A549 (cell line): ENCODE results near the gene BMERB1. TPM values are rescaled to one million over a fixed set of nuclear protein-coding genes. Genes with fewer than 3 reads are reported as not detected.
"Not testable (repeated sequence)": the region's sequence is repeated elsewhere in the genome, so short reads cannot be mapped to it uniquely, and the experiment has no call there.

Experiments used
- ATAC-seq, 2 experiments: fragments of 200-7000 bp in 1 of 2; fragments of >200 bp in 1 of 2; cut with Nextera tagmentation in 1 of 2; cut with Tn5 transposase in 1 of 2; 3 replicates each; pipeline versions ENCODE4 v1.8.0 to v1.9.1; 2018 to 2020; ENCODE audit warnings: mild to moderate bottlenecking in 1 of 2, moderate library complexity in 1 of 2
- CTCF ChIA-PET: fragments of 300-600 bp; sonication (Branson Sonifier 250); formaldehyde crosslinking; extraction: SDS; loops from one replicate; lab custom pipeline; 2021; ENCODE audit warnings: antibody characterized with exemption, inconsistent platforms; lab: Yijun Ruan, JAX
- POLR2A ChIA-PET: fragments of 350-600 bp; formaldehyde crosslinking; extraction: SDS; loops from one replicate; lab custom pipeline; 2021; ENCODE audit warnings: antibody characterized with exemption, inconsistent platforms; lab: Yijun Ruan, JAX
- DNase-seq, 2 experiments: peaks; one replicate each; pipeline versions ENCODE4 v3.0.0 to v3.0.0-alpha.2; 2011 to 2016; ENCODE audit warnings: low read depth in 1 of 2, low spot score in 1 of 2
- FAIRE-seq: peaks from 2 replicates; lab custom pipeline; 2011; peaks lifted over from hg19 to GRCh38; lab: Jason Lieb, UNC
- H3K27ac ChIP-seq, 2 experiments: fragments of >200 bp; sonication (Bioruptor Twin); formaldehyde crosslinking; 3 replicates each; pipeline ENCODE4 v1.5.1; 2016 to 2017
- H3K4me1 ChIP-seq: fragments of >200 bp; sonication (Bioruptor Twin); formaldehyde crosslinking; 3 replicates; pipeline ENCODE4 v1.6.1; 2016
- H3K4me2 ChIP-seq: fragments of >200 bp; sonication (Bioruptor Twin); formaldehyde crosslinking; 3 replicates; pipeline ENCODE4 v1.6.1; 2016
- H3K4me3 ChIP-seq: fragments of >200 bp; sonication (Bioruptor Twin); formaldehyde crosslinking; 3 replicates; pipeline ENCODE4 v1.5.1; 2016
- H3K9me3 ChIP-seq: fragments of >200 bp; sonication (Bioruptor Twin); formaldehyde crosslinking; 3 replicates; pipeline ENCODE4 v1.6.1; 2016
- BCL3 ChIP-seq: fragments of >200 bp; sonication (Bioruptor Twin); formaldehyde crosslinking; IDR thresholded peaks from 3 replicates; pipeline ENCODE4 v1.6.1; 2016
- BHLHE40 ChIP-seq: IDR thresholded peaks from 2 replicates; pipeline ENCODE4 v1.6.1; 2012; ENCODE audit warnings: low read depth, low read length, inconsistent platforms
- CBX8 ChIP-seq: fragments of 200-600 bp; sonication (generic); IDR thresholded peaks from 2 replicates; pipeline ENCODE4 v1.6.1; 2016
- CHD2 ChIP-seq: fragments of 150-350 bp; IDR thresholded peaks from 2 replicates; pipeline ENCODE4 v1.6.1; 2014; ENCODE audit warnings: low read length; ENCODE audit not compliant: partially characterized antibody
- CTCF ChIP-seq: fragments of >200 bp; sonication (Bioruptor Twin); formaldehyde crosslinking; IDR thresholded peaks from 3 replicates; pipeline ENCODE4 v1.5.1; 2016
- ESRRA ChIP-seq: fragments of 150-350 bp; IDR thresholded peaks from 2 replicates; pipeline ENCODE4 v1.6.1; 2014; ENCODE audit warnings: mild to moderate bottlenecking, low read length, borderline replicate concordance
- FOSL2 ChIP-seq, 2 experiments: fragments of 450-650 bp in 1 of 2; fragments of >200 bp in 1 of 2; sonication (Bioruptor Twin) in 1 of 2; formaldehyde crosslinking; IDR thresholded peaks; 2 replicates each; pipeline versions ENCODE4 v1.5.0 to v1.6.1; 2016 to 2020; ENCODE audit warnings: mild to moderate bottlenecking in 1 of 2, moderate library complexity in 1 of 2
- HDAC2 ChIP-seq: fragments of 200-600 bp; sonication (generic); IDR thresholded peaks from 2 replicates; pipeline ENCODE4 v1.6.1; 2016
- HMGXB4 ChIP-seq: fragments of 250-450 bp; sonication (Bioruptor Pico); IDR thresholded peaks from 2 replicates; pipeline ENCODE4 v1.5.0; 2021; ENCODE audit warnings: mild to moderate bottlenecking, moderate library complexity, borderline replicate concordance
- JUNB ChIP-seq: fragments of >200 bp; sonication (Bioruptor Twin); formaldehyde crosslinking; IDR thresholded peaks from 2 replicates; pipeline ENCODE4 v1.6.1; 2016
- MAFK ChIP-seq: fragments of 450-650 bp; IDR thresholded peaks from 2 replicates; pipeline ENCODE4 v1.6.1; 2014; ENCODE audit not compliant: partially characterized antibody
- NFE2L2 ChIP-seq: fragments of 150-350 bp; conservative IDR thresholded peaks from 2 replicates; pipeline ENCODE4 v1.6.1; 2014; ENCODE audit warnings: low read length
- PHF8 ChIP-seq: fragments of 200-600 bp; sonication (generic); IDR thresholded peaks from 2 replicates; pipeline ENCODE4 v1.6.1; 2016; ENCODE audit warnings: low read depth, mild to moderate bottlenecking, antibody characterized with exemption, moderate library complexity, borderline replicate concordance
- POLR2A ChIP-seq: IDR thresholded peaks from 2 replicates; pipeline ENCODE4 v1.6.1; 2012; ENCODE audit warnings: mild to moderate bottlenecking, low read length
- POLR2AphosphoS2 ChIP-seq: conservative IDR thresholded peaks from 2 replicates; pipeline ENCODE4 v1.6.1; 2012; ENCODE audit warnings: low read length, improper control_type of control experiment, inconsistent platforms
- RARB ChIP-seq: fragments of 250-450 bp; sonication (Bioruptor Pico); IDR thresholded peaks from 2 replicates; pipeline ENCODE4 v1.8.0; 2021; ENCODE audit warnings: mild to moderate bottlenecking, moderate library complexity
- RCOR1 ChIP-seq: fragments of 150-350 bp; IDR thresholded peaks from 2 replicates; pipeline ENCODE4 v1.6.1; 2014; ENCODE audit warnings: antibody characterized with exemption, low read length, low read depth
- TP53 ChIP-seq: fragments of 250-450 bp; sonication (Bioruptor Pico); IDR thresholded peaks from 2 replicates; pipeline ENCODE4 v1.5.0; 2021; ENCODE audit warnings: mild to moderate bottlenecking, moderate library complexity
- ZC3H11A ChIP-seq: fragments of 450-650 bp; IDR thresholded peaks from 2 replicates; pipeline ENCODE4 v1.6.1; 2014; ENCODE audit warnings: antibody characterized with exemption, mild to moderate bottlenecking
- ZNF302 ChIP-seq: fragments of 250-450 bp; sonication (Bioruptor Pico); IDR thresholded peaks from 2 replicates; pipeline ENCODE4 v1.9.0; 2021; ENCODE audit warnings: inconsistent platforms, mild to moderate bottlenecking, moderate library complexity
- WGBS: methylation state at CpG from one replicate; pipeline ENCODE4 v1.1.6; 2017; ENCODE audit errors: missing lambda C conversion rate; 5-methylcytosine and 5-hydroxymethylcytosine counted together
- polyA plus RNA-seq, 4 experiments: library from polyadenylated mRNA; depleted of rRNA in 3 of 4; stranded (reverse); fragments of >200 nt; fragmentation: RNase III in 1 of 4; extraction: RNeasy Plus Mini Kit Qiagen cat#74134 plus additional on column Dnase treatment in 1 of 4; gene quantifications; 2 replicates in 3 of 4; 3 replicates in 1 of 4; pipeline ENCODE4 v1.2.3, GENCODE V29; 2011 to 2017

BMERB1 gene
- polyA plus RNA-seq, 2 of the 4 experiments (the other 2 are of a cell fraction), result 44.7 to 48.9 TPM

GRCh38 chr16:15451098-15451731 lies 16.8 kb downstream of the BMERB1 start:
- no peak for DNase-seq
- TF ChIP-seq ZC3H11A, result no peak
- no peak for TF ChIP-seq CHD2
- TF ChIP-seq CTCF, result no peak
- no peak for TF ChIP-seq CBX8
- TF ChIP-seq TP53 (CRISPR knock-in tag), result no peak
- no peak for TF ChIP-seq NFE2L2
- no peak for TF ChIP-seq ESRRA
- no peak for TF ChIP-seq POLR2AphosphoS2
- TF ChIP-seq POLR2A, result no peak
- no peak for TF ChIP-seq BHLHE40
- TF ChIP-seq, all 56 proteins: peak for 0
- ATAC-seq, result no peak
- Histone ChIP-seq H3K4me1 (peaks cover 18% of the 10 kb centered on the region), H3K9me3 (no peaks in the 10 kb centered on the region), H3K27ac (no peak overlapping the region), H3K4me3 (no peak overlapping the region), H3K4me2 (no peak overlapping the region)
- no peak for FAIRE-seq
- ChIA-PET POLR2A (interaction anchor here (0.6 kb wide), 1 partner anchor 56 kb away, joined by 3 read pairs; the partner anchor contains the start of gene MPV17L), CTCF (interaction anchor here (1.2 to 2.3 kb wide), 5 partner anchors 9 to 26 kb away, joined by 3 to 10 read pairs (median 4); no protein-coding TSS in a partner anchor)
- 81% methylated on average over 10 of the region's 10 CpGs for WGBS

GRCh38 chr16:15452246-15452855 lies 18.0 kb downstream of the BMERB1 start:
- CTCF ChIA-PET, result interaction anchor here (1.3 to 2.3 kb wide), 5 partner anchors 10 to 27 kb away, joined by 4 to 10 read pairs (median 4); no protein-coding TSS in a partner anchor
- no peak for ATAC-seq
- Histone ChIP-seq H3K4me1 (peaks cover 18% of the 10 kb centered on the region), H3K27ac (no peak overlapping the region; a peak in 2 of 6 replicates), H3K9me3 (no peaks in the 10 kb centered on the region), H3K4me3 (no peak overlapping the region), H3K4me2 (no peak overlapping the region)
- TF ChIP-seq TP53 (CRISPR knock-in tag), result no peak
- TF ChIP-seq MAFK, result peak; percentile 92
- WGBS, result 86% methylated on average over 8 of the region's 8 CpGs
- no peak for DNase-seq
- no peak for FAIRE-seq
- POLR2A ChIA-PET, result no interaction called here

- CTCF ChIA-PET, result interaction anchor here (1.0 to 1.8 kb wide), 4 partner anchors 9 to 26 kb away, joined by 3 to 6 read pairs (median 4); no protein-coding TSS in a partner anchor
- ATAC-seq, H3K4me3 ChIP-seq, FAIRE-seq, POLR2A ChIA-PET, DNase-seq, H3K4me2 ChIP-seq, H3K9me3 ChIP-seq: not testable (repeated sequence)
- Histone ChIP-seq H3K4me1 (peaks cover 18% of the 10 kb centered on the region), H3K27ac (peak overlapping the region in 1 of 2 experiments; percentile 32; a peak in 1 of 6 replicates)
- 92% methylated on average over 7 of the region's 7 CpGs for WGBS
Measured at GRCh38 chr16:15453296-15453695, 18.9 kb downstream of the BMERB1 start.

- POLR2A ChIA-PET, H3K9me3 ChIP-seq, H3K27ac ChIP-seq, H3K4me2 ChIP-seq, H3K4me3 ChIP-seq, ATAC-seq, CTCF ChIA-PET, FAIRE-seq, DNase-seq: not testable (repeated sequence)
- H3K4me1 ChIP-seq, result peaks cover 24% of the 10 kb centered on the region
- 82% methylated on average over 11 of the region's 11 CpGs for WGBS
Measured at GRCh38 chr16:15454933-15455332, 20.5 kb downstream of the BMERB1 start.

- DNase-seq (no peak), ATAC-seq (no peak), FAIRE-seq (no peak)
- Histone ChIP-seq H3K9me3 (no peaks in the 10 kb centered on the region), H3K4me1 (peaks cover 20% of the 10 kb centered on the region), H3K4me3 (no peak overlapping the region), H3K4me2 (no peak overlapping the region), H3K27ac (no peak overlapping the region)
- 89% methylated on average over 3 of the region's 3 CpGs for WGBS
- POLR2A ChIA-PET, result no interaction called here
- CTCF ChIA-PET, result interaction anchor here (1.0 to 1.1 kb wide), 3 partner anchors 12 to 93 kb away, joined by 3 to 7 read pairs (median 3); no protein-coding TSS in a partner anchor
- TF ChIP-seq NFE2L2 (no peak), HDAC2 (no peak), BCL3 (no peak), RCOR1 (no peak), JUNB (no peak), RARB (CRISPR knock-in tag) (no peak), POLR2AphosphoS2 (no peak), ZNF302 (CRISPR knock-in tag) (no peak), HMGXB4 (CRISPR knock-in tag) (no peak), CBX8 (no peak), FOSL2 (IDR thresholded peaks at IDR 0.05) (no peak), FOSL2 (CRISPR knock-in tag; IDR thresholded peaks at IDR 0.05) (no peak), PHF8 (no peak)
Measured at GRCh38 chr16:15457400-15457799, 23.0 kb downstream of the BMERB1 start.
